SU-DHL-6 (cell line): ENCODE measurements around the gene ACTR5.

Experiments used
- CTCF ChIP-seq: fragments of 200-600 bp; sonication (generic); IDR thresholded peaks from one replicate; pipeline ENCODE4 v1.5.1; 2017; ENCODE audit warnings: antibody characterized with exemption, mild to moderate bottlenecking, low read length, moderate library complexity; ENCODE audit not compliant: insufficient read depth, poor library complexity, severe bottlenecking
- EZH2phosphoT487 ChIP-seq: fragments of 200-600 bp; sonication (generic), shearing (Covaris generic); conservative IDR thresholded peaks from 2 replicates; pipeline ENCODE4 v1.6.1; 2018; ENCODE audit warnings: mild to moderate bottlenecking, antibody characterized with exemption, low read length, moderate library complexity, mixed read lengths

GRCh38 chr20:38799203-38799602 lies 50.9 kb downstream of the ACTR5 start:
- TF ChIP-seq CTCF: no peak
- TF ChIP-seq EZH2phosphoT487: no peak
